Measurements from ENCODE around the gene ACSM2B.
"Not testable (repeated sequence)": the region's sequence is repeated elsewhere in the genome, so short reads cannot be mapped to it uniquely, and the experiment has no call there.

- not testable (repeated sequence) for TF ChIP-seq CTCF (conservative IDR thresholded peaks at IDR 0.05; ENCODE audit: low read depth, low read length); EZH2 (IDR thresholded peaks at IDR 0.05; ENCODE audit: low read length, unreplicated experiment); EZH2phosphoT487 (IDR thresholded peaks at IDR 0.05; ENCODE audit: borderline replicate concordance, low read length)
These were observed 19.5 kb upstream of the ACSM2B start for GRCh38 chr16:20595694-20596093.

Data from PC-3 (cell line).